Measurements from ENCODE around the gene FOXG1.

The FOXG1 gene

GRCh38 chr14:28766469-28766955 lies at the start of gene FOXG1:
Gene FOXG1 (plus strand): TSS chr14:28766787. CDS start chr14:28767280, 493 bp downstream.
- DNase-seq (ENCODE audit: low spot score), result peak; percentile 42

GRCh38 chr14:28719130-28719529 lies 47.5 kb upstream of the FOXG1 start:
- DNase-seq (ENCODE audit: low spot score), result no peak

DNA sequence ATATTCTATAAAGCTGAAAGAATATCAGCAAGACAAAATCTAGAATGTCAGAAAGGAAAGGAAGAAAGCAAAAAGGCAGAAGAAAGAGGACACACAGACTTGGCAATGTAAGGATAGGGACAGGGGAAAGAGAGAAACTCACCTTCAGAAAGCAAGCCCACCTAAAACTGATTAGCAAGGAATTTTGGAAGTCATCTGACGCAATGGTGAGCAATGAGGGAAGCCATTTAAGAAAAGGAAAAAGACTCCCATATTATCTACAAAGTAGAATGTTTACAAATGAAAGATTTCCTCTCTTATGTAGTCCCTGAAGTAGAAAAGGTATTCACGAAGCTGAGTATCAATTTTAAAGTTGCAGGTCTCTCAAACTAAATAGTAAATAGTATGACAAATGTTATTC lies 35.2 kb upstream of the FOXG1 start:
- no peak for DNase-seq (ENCODE audit: low spot score)

DNA sequence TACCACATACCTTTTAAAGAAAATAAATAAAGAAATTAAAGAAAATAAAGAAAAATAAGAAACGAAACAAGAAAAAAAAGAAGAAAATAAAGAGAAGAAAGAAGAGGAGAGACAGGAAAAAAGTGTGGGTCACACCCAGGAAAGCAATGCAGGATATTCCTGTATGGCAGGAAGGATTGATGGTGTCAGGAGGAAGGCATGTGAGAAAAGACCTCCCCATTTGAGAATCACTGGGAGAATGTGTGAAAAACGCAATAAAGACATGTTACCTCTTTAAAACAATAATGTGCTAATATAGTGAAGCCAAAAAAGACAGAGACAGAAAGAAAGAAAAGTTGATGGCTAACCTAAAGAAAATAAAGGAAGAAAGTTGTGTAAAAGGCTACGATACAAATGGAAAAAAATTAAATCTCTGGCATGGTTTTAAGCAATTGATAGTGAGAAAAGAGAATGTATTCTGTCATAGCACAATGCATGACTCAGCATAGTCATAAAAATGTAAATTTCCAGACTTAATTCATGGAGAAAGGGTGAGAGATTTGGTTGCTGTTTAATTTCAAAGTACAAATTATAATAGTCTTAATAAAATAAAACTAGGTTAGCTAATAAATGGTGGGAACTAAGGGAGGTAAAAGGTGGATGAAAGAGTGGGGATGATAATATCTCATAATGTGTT lies 24.3 kb upstream of the FOXG1 start:
- no peak for DNase-seq (ENCODE audit: low spot score)

GRCh38 chr14:28744126-28744525 lies 22.5 kb upstream of the FOXG1 start:
- no peak for DNase-seq (ENCODE audit: low spot score)

DNA sequence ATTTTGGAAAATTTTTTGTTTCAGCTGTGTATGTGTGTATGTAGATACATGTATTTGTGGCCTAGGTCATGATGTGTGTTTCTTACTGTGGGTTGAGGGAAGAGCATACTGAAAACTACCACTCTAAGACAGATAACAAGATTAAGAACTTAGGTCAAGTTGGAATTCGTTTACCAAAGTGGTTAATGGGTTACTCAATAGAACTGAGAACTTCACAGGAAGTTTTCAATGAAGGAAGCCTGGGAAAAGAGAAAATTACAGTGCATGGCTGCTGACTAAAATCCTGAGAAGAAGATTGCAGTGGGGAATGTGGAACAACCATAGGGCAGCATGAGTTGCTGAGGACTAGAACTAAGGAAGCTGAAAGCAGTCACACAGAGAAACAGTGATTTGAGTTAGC lies 21.4 kb upstream of the FOXG1 start:
- DNase-seq (ENCODE audit: low spot score), result no peak

DNA sequence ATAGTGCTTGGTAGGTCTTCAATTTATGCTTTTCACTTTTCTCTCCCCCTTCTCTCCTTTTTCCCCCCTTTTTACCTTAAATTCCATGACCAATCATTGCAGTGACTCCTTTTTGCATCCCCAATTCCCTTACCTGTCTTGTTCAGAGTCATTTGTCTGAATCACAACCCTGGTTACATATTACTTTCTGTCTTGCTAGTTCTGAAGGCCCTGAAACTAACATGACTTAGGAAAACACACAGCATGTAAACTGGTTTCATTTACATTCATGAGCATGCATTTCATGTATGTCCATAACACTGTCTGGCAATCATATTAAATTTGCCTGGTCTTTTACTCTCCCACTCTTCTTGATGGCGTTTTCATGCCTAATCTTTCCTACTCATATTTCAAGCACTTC lies 20.3 kb upstream of the FOXG1 start:
- DNase-seq (ENCODE audit: low spot score), result no peak

- peak; percentile 64 for DNase-seq (ENCODE audit: low spot score)
Observed at GRCh38 chr14:28751467-28752058, 15.0 kb upstream of the FOXG1 start.

- DNase-seq (ENCODE audit: low spot score), result peak; percentile 70
Observed at GRCh38 chr14:28754209-28754985, 12.2 kb upstream of the FOXG1 start.

DNA sequence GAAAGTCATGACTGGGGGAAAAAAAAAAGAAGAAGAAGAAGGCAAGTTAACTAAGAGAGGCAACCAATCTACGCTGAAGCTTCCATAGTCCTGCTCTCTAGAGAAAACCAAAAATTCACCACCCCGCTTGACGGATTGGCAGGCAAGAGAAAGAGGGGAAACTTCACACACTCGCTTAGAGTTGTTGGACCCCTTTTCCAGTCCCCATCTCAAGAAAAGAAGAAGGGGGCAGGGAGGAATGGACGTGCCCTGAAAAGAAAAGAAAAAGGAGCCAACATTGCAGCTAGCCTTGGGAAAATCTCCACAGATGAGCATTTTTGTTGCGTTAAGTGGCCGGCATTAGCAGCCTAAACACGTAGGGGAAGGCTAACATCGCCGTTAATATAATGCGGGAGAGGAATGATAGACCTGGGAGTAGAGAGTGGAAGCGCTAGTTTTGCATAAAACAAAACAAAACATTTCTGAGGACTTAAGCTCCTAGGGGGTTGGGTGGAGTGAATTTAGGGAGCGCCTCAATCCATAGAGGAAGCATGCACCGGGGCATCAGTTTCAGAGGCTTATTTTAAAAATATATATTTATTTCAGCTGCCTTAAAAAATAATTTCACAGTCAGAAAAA lies 11.3 kb upstream of the FOXG1 start:
- DNase-seq (ENCODE audit: low spot score), result no peak

DNA sequence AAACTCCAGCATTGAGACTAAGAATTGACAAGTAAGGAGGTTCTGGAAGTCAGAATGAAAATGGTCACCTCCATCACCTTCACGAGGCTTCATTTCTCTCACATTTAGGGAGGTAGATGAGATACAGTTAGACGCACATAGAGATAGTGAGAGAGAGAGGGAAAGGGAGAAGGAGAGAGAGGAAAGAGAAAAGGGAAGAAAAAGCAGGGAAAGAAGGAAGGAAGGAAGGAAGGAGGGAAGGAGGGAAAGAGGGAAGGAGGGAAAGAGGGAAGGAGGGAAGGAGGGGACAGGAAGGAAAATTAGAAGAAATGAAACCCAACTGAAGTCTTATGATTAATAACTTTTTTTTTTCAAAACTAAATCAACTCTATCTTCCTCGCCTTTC lies 10.7 kb upstream of the FOXG1 start:
- no peak for DNase-seq (ENCODE audit: low spot score)

DNA sequence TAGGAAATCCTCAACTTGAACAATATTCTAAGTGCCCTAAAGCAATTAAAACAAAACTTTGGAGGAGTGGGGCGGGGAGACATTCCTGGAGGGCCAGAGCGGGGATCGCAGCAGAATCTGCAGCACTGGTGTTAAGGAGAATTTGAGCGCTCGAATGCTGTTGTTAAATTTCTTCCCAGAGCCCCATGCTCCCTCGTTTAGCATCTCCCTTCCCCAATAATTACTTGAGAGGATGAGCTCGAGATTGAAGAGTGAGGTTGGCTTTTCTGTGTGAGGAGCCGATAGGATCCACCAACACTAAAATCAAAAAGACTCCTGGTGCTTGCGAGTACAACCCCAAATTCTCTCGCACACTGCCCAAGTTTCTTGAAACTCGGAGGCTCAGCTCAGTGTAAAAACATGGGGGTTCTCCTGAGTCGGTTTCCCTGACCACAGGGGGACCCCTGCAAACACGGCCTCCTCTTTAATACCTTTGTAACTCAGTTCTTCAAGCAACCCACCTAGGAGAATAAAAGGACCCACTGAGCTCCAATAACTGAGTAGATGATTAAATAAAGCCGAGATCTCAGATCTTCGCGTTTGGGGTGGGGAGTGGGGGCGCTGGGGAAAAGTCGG lies 10.2 kb upstream of the FOXG1 start:
- no peak for DNase-seq (ENCODE audit: low spot score)

GRCh38 chr14:28756884-28757570 lies 9.6 kb upstream of the FOXG1 start:
- DNase-seq (ENCODE audit: low spot score), result peak; percentile 71

DNA sequence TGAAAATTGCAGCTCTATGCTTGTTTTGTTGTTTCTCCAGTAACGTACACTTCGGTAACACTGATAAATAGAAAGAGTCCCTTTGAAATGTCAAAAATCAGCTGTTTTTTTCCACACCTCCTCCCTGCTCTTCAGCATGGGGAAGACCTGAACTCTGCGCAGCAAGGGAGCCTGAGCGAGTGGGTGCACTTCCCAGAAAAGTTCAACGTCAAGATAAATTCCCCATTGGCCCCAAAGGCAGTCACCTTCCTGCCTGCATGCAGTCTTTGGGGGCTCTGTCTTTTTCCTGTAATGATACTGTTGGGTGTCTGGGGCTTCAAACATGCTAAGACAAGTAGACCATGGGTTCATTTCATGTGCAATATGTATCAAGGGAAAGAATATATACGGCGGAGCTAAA lies 8.8 kb upstream of the FOXG1 start:
- no peak for DNase-seq (ENCODE audit: low spot score)

- no peak for DNase-seq (ENCODE audit: low spot score)
Observed at GRCh38 chr14:28758253-28758884, 8.2 kb upstream of the FOXG1 start.

GRCh38 chr14:28758885-28759652 lies 7.5 kb upstream of the FOXG1 start:
- peak; percentile 27 for DNase-seq (ENCODE audit: low spot score)

DNA sequence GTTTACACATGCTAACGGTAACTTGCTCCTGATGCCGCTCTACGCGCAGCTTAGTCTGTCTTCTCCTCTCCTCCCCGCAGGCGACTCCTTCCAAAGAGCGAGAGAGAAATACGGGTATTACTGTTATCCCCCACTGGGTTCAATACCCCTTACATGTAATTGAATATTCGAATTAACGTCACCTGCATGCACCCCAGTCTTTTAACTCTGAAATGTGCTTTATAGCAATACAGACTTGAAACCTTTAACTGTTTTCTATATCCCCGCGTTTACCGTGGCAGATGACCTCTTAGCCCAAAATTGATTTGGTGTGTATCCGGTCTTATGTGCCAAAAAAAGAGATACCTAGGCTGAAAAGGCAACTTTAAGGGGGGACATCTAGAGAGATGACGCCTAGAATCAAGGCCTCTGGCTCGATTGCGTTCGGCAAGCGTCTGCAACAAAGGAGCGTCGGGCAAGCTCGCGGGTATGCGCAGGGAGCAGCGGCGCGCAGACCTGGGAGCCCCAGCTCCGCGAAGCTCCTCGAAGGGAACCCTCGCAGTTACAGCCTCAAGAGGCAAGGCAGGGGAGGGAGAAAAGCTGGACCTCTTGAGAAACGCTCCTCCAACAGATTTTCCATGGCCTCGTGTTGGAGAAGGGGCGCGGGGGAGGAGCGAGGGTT lies 6.8 kb upstream of the FOXG1 start:
- no peak for DNase-seq (ENCODE audit: low spot score)

DNA sequence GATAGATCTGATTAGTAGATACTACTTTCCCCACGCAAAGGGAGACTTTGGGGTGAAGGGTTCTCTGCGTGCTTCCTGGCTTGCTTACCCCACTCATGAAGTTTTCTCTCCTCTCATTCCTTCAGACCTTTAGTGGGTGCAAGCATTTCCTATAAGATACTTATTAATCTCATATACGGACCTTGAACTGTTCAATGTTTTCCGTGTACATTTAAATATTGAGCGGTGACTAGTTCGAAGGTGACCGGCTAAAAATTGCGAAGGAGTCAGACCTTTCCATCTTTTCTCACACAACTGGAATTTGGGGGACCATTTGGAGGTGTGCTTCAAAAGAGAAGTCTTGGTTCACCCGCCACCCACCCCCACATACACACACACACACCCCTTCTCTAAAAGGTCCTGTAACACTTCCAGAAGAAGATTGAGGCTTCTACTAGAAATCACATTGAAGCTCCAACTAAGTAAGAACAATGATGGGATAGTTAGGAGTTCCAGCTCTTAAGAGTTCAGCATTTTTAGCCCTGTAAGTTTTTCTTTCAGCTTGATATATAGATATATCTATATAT lies 6.1 kb upstream of the FOXG1 start:
- no peak for DNase-seq (ENCODE audit: low spot score)
